ENCODE data around the gene XPO1.
"Not testable (repeated sequence)": the region's sequence is repeated elsewhere in the genome, so short reads cannot be mapped to it uniquely, and the experiment has no call there.

XPO1 gene

DNA sequence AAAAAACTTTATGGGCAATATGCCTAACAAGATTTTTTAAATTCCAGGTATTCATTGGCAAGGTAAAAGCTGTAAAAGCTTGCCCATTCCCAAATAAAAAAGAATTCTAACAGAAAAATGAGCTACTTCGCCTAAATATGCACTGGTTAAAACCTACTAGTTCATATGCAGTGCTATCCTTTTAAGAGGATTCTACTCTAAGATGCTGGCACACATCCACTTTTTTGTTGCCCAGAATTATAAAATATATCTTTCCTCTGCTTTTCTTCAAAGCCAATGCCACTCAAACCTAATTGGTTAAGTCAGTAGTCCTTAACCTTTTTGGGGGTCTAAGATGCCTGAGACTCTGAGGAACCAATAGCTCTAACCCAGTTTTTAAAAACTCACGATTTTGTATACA is 3.2 kb downstream of the XPO1 start:
- no peak for DNase-seq

DNA sequence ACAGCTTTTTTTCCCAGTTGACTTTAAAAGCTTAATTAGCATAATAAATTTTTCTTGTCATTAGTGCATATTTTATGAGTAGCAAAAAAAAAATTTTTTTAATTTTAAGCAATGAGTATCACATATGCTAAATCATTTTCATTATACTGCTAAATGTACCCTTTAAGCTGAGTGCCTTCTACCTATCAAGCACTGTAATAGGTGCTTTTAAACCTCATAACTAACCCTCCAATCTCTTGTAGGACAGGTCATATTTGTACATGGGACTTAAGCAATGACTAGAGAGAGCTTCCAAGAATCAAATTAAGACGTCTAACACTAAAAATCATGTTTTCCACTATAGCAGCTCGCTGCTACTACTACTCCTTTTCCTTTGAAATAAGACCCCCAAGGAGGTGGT is 7.4 kb downstream of the XPO1 start:
- DNase-seq = no peak

DNA sequence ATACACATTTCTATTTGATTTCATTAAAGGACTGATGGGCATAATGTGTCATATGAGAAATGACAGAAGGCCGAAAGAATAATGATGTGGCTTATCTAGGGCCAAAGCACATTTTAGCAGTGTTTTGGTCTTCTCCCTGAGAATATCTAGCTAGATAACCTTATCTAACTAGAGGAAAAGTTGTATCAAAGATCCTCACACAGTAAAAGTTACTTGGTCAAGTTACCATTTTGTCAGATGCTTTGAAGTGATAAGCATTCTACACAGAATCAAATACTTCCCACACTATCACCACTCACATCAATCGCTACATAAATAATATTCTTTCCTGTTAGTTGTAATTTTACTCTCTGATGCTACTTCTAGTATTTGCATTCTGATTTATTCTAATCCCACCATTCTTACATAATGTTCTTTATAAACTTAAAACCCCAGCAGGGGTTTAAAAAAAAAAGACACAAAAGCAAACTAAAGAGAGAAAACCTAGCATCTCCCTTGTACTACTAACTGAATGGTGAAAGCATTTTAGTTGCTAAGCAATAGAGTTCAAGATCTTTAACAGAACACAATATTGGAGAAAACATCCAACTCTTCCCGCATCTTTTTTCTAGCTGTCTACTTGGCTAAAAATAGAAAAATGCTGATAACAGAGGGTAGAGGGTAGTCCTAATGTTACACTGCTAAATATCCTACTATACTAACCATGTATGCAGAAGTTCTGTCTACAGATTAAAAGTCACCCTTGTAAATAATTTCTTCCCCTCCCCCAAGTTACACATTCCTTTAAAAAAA is 8.0 kb downstream of the XPO1 start:
- DNase-seq = no peak

DNA sequence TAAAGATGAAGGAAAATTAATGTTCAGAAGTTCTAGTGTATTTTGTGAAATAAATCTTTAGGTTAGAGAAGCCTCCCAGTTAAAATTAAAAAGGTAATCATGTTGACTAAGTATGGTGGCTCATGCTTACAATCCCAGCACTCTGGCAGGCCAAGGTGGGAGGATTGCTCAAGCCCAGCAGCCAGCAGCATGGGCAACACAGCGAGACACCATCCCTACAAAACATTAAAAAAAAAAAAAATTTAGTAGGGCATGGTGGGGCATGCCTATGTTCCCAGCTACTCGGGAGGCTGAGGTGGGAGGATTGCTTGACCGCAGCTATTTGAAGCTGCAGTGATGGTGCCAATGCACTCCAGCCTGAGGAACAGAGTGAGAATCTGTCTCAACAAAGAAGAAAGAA is 17.9 kb downstream of the XPO1 start:
- no peak for DNase-seq

DNA sequence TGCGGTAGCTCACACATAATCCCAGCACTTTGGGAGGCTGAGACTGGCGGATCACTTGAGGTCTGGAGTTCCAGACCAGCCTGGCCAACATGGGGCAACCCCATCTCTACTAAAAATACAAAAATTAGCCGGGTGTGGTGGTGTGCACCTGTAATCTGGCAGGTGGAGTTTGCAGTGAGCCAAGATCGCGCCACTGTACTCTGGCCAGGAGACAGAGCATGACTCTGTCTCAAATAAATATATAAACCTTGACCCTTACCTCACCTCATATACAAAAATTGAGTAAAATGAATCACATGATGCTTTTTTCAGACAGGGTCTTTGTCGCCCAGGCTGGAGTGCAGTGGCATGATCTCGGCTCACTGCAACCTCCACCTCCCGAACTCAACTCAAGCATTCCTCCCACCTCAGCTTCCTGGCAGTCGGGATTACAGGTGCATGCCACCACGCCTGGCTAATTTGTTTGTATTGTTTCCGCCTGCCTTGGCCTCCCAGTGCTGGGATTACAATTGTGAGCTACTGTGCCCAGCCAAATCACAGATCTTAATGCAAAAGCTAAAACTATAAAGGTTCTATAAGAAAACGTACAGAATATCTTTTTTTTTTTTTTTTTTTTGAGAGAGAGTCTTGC is 25.3 kb downstream of the XPO1 start:
- no peak for DNase-seq

DNA sequence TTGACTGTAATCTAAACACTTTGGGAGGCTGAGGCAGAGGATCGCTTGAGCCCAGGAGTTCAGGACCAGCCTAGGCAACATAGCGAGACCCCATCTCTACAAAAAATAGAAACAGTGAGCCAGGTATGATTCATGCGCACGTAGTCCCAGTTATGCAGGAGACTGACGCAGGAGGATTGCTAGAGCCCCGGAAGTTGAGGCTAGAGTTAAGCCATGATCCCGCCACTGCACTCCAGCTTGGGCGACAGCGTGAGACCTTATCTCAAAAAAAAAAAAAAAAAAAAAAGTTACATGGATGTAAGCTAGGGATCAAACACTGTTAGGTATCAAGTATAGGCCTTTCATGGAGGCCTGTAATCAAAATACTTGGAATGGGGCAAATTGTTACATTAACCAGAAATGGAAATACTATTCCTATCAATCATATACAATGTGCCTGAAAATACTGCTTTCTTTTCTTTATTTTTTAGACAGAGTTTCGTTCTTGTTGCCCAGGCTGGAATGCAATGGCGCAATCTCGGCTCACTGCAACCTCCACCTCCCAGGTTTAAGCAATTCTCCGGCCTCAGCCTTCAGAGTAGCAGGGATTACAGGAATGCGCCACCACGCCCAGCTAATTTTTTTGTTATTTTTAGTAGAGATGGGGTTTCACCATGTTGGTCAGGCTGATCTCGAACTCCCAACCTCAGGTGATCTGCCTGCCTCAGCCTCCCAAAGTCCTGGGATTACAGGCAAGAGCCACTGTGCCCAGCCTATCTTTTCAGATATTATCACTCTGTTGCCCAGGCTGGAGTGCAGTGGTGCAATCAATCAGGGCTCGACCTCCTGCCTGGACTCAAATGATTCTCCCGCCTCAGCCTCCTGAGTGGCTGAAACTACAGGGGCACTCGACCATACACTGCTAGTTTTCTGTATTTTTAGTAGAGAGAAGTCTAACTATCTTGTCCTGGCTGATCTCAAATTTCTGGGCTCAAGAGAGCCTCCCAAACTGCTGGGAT is 27.2 kb downstream of the XPO1 start:
- DNase-seq = no peak

DNA sequence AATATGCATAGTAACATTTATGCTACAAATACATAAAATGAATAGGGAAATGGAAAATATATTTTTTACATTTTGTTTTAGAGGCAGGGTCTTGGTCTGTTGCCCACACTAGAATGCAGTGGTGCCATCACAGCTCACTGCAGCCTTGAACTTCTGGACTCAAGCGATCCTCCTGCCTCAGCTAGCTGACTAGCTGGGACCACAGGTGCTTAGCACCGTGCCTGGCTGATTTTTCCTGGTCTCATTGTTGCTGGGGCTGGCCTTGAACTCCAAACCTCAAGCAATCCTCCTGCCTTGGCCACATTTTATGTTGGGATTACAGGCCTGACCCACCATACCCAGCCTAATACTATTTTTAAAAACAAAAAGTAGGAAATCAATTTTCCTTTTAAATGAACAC is 33.2 kb downstream of the XPO1 start:
- DNase-seq = no peak

DNA sequence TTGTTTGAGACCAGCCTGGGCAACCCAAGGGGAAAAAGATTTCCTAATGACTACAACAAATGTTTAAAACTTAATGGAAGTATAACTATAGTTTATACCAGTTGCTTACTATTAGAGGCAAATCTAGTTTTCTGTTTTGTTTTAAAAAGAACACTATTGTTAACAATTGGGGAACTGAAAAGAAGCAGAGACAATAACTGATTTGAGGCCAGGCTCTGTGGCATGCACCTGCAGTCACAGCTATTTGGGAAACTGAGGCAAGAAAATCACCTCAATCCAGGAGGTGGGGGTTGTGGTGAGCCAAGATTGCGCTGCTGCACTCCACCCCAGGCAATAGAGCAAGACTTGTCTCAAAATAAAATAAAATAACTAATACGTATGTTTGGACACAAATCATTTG is 39.1 kb downstream of the XPO1 start:
- no peak for DNase-seq

DNA sequence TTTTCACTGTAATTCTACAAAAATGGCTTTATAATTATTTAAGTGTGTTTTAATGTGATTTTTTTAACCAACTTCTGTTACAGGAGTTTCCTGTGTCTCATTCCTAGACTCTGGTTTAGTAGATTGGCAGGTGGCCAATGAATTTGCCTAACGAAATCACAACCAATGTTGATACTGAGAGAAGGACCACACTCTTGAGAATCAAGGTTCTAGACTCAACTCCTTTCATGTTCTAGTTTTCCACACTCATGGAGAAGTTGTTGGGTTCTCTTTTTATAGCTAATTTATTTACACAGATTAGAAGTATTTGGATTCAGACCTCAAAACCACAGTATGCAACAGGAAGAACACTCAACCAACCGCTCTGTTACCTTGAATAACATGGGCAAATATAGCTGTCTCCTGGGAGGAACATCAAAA is 44.6 kb downstream of the XPO1 start:
- DNase-seq = no peak

DNA sequence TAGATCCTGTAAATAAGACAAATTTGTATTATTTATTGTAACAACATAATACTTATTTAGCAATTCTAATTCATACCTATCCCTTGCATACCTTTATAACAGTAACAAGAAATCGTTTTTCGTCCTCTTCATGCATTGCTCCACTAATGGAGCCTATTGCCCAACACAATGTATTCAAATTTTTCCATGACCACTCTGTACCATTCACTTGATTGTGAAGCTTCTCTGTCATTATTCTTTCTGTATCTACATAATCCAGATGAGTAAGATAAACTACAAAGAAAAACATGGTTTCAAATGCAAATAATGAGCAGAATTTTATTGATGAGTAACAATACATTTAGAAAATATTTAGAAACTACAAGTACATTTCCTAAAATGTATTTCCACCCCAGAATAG is 45.7 kb downstream of the XPO1 start:
- DNase-seq = no peak

DNA sequence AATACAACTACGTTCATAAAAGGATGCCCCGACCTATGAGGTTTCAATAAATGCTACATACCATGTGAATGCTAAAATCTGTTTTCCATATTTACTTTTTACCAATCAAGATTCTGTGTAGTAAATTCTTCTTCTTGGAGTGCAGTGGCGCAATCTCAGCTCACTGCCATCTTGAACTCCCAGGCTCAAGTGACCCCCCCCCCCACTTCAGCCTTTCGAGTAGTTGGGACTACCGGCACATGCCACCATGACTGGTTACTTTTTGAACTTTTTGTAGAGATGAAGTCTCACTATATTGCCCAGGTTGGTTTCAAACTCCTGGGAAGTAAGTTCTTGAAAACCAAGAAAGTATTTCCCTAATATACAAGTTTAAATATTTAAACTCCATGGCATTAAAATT is 52.9 kb downstream of the XPO1 start:
- DNase-seq = no peak

DNA sequence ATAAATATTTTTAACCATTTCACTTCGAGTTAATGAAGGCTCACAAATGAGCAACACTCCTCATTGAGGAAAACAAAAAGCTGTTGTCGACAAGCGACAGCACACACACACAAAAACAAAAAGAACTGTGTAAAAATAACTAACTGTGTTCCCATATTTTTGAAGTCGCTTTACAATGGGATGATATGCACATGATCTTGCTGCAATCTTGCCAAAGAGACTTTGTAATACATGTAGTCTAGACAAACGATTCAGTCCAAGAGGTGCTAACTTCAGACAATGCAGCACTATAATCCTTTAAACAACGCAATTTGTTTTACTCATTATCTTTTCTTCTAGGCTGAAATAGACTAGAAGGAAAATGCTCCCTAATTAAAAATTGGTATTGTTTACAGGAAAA is 60.1 kb downstream of the XPO1 start:
- DNase-seq = no peak

DNA sequence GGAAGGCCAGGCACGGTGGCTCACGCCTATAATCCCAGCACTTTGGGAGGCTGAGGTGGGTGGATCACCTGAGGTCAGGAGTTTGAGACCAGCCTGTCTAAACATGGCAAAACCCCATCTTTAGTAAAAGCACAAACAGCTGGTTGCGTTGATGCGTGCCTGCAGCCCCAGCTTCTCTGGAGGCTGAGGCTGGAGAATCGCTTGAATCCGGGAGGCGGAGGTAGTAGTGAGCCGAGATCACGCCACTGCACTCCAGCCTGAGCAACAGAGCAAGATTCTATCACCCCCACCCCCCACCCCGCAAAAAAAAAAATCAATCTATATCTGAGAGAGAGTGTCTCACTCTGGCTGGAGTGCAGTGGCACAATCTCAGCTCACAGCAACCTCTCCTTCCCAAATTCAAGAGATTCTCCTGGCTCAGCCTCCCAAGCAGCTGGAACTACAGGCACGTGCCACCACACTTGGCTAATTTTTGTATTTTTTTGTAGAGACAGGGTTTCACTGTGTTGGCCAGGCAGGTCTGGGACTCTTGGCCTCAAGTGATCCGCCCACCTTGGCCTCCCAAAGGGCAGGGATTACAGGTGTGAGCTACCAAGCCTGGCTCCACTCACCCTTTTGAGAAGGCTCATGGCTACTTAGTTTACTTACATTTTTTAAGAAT is 61.1 kb downstream of the XPO1 start:
- DNase-seq = not testable (repeated sequence)

DNA sequence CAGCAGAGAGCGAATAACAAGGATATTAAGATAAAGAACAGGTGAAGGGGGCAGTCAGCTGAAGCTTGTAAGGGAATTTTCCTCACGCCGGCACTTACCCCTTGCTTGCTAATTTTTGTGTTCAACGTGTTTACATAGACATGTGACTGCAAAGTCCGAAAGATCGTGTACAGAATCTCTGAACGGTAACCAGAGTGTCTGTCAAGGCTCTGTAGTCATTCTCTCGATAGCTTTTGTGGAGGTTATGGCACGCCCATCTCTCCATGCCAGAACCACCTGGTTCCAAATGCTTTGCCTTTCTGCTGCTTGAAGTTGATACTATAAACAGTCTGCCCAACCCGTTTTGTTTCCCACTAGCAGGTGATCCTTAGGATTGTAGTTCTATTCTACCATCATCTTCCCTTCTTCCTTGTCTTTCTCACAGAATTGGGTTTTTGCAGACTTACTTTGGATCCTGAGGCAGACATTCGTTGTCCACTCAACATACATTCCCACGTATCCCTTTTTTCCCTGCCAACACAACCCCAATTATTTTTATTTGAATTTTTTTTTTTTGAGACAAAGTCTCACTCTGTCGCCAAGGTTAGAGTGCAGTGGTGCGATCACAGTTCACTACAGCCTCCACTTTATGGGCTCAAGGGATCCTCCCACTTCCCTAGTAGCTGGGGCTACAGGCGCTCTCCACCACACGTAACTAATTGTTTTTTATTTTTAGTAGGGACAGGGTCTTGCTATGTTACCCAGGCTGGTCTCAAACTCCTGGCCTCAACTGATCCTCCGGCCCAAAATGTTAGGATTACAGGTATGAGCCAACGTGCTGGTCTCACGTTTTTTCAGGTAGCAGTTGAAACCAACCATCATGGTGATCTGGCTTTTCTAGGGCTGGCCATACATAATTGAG is 66.0 kb downstream of the XPO1 start:
- peak in 1 of 2 donors; percentile 10 for DNase-seq

DNA sequence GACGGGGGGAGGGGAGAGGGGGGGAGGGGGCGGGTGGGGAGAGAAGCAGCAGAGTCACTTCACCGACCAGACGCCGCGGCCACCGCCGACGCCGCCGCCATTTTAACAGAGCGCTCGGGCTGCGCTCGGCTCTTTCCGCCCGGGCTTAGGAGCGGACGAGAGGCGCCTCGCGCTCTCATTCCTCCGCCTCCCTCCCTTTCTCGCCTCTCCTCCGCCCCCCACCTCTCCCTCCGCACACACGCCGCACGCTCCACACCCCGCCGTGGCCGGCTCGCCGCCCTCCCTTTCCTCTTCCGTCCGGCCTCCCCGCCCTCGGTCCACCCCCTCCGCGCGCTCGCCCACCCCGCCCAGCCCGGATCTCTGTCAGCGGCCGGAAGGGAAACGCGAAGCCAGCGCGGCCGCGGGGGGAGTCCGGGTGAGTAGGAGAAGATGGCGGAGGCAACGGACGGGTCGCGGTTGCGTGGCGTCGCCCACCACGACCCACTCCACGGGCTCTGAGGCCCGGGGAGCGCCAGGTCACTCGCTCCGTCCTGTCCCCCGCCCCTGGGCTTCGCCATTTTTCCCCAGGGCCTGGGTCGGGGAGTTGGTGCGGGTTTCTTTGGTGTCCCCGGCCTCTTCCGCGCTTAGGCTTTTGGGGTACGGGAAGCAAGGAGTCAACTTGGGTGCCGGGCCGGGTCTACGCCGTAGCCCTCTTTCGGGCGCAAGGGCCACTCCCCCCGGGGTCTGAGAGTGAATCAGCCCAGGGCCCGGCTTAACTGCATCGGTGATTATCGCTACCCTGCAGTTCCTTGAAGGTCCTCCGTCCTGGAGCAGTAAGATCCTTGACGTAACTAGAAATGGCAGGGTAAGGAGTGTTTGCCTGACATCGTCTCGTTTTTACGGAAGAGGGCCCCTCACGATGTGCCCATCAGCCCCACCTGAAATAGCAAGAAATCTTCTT is 66.9 kb downstream of the XPO1 start, which contains the start of gene USP34:
Gene USP34, minus strand, starts transcription at position 123 of the 940 bp plus-strand sequence. CDS start 395 bp downstream, outside the sequence.
- peak; percentile 92 to 95 for DNase-seq

DNA sequence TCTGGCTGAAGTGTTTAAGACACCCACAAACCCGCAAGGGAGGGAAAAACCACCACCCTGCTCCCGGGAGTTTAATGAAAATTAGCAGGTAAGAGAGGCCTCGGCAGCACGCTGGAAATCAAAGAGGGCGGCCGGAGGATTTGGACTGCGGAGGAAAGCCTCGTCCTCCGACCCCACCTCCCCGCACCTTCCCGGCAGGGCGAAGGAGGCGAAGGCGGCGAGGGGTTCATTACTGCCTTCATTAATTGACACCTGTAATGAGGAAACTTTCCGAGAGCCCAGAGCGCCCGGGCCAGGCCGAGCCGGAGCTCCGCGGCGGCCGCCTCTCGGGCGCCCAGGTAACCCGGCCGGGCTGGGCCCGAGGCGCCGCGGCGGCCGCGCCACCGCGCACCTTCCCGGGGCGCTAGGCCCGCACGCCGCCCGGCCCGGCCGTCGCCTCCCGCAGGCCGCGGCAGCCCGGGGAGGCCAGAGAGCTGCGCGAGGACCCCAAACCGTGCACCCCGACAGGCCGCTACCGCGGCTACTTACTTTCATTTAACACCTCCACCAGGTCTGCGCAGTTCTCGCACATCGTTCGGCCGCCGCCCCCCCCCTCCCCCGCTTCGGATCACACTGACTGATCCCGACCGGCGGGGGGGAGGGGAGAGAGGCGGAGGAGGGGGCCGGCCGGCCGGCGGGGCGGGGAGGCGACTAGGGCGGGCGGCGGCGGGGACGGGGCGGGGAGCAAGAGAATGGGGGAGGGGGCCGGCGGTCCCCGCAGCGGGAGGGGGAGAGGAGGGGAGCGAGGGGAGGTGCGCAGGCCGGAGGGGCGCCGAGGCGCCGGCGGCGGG is 67.8 kb downstream of the XPO1 start:
- DNase-seq = peak; percentile 31 to 60

DNA sequence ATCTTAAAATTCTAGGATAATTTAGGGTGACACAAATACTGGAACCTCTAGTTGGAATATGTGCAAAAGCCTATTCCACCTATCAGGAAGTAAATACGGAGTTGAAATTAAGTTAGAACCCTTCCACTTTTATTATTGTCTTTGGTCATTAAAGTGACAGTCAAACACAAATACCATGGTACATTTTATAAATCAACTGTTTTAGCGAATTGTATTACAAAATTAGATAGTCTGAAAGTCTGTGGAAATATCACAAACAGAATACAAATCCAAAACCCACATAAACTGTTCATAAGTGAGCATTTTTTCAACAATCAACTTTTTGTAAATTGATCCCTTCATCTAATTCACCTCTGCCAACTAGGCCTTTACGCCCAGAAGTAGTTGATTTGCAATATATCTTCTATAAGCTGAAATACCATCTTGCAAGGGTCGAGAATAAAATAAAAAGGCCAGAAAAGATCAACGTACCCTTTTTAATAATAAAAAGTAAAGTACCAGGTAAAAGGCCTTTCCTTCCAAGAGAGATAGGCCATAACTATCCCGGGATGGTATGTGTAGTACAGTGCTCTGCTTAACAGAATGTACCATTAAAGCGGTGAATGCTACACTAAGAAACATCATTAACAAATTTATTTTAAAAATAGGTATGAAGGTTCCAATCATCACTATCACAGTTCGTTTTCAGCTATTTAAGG is 68.6 kb downstream of the XPO1 start:
- no peak for DNase-seq

DNA sequence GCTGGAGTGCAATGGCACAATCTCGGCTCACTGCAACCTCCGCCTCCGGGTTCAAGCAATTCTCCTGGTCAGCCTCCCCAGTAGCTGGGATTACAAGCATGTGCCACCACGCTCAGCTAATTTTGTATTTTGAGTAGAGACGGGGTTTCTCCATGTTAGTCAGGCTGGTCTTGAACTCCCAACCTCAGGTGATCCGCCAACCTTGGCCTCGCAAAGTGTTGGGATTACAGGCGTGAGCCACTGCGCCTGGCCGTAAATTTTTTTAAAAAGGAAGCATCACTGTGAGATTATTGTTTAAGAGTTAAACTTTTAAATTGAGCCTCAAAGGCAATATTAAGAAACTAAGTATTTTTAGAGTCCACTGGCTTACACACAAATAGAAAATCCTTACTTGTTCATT is 69.9 kb downstream of the XPO1 start:
- peak in 1 of 2 donors; percentile 2 for DNase-seq

DNA sequence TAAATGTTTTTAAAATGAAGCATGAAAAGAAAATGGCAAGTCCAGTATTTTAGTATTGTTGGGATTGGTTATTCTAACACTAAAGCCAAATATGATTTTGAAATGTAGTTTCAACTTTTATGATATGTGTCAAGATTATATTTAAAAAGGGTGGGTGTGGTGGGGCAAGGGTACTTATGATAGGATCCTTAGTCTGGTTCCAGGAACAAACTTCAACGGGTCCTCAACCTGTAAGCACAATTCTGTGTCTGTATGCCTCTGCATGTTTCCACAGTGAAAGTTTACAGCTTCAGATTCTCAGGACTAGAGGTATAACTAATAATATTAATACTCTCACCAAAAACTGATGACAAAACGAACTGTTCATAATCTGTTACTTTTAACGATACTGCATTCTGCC is 73.1 kb downstream of the XPO1 start:
- no peak for DNase-seq
